ENCODE data around the gene LCK.
"Not testable (repeated sequence)": the region's sequence is repeated elsewhere in the genome, so short reads cannot be mapped to it uniquely, and the experiment has no call there.

Gene LCK

DNA sequence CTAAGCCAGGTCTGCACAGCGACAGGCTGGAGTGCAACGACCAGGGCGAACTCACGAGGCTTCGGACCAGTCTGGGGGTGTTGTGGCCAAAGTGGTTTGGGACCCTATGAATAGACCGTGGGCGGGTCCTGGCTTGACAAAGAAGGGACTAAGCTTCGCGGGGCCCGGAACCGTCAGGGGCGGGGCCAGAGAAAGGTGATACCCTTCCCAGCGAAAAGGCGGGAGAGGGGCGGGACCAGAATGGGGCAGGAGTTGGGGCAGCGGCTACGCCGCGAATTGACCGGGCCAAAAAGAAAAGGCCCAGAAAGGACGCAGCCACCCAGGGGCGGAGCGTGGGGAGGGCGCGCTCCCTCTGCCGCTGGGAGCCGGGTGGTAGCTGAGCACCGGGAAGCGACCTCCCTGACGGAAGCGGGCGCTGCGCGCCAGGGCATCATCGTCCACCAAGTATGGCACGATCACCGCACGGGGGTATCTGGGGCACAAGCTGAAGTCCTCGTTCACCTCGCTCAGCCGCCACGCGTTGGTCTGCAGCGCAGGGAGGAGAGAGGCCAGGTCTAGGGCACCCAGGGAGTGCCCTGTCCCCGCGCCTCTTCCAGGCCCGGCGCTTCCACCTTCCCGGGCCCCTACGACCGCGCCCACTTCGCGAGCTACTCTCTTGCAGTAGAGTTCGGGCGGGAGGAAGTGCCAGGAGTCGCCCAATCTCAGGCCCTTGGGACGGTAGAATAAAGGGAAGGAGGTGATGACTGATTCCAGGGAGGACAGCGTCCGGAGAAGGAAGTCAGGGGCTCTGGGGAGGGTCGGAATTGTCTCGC lies 10.7 kb upstream of the LCK start:
- peak; percentile 32 for DNase-seq

GRCh38 chr1:32241001-32241763 lies 9.9 kb upstream of the LCK start:
- DNase-seq = peak; percentile 32

- DNase-seq = no peak
Observed at GRCh38 chr1:32242341-32242851, 8.7 kb upstream of the LCK start.

DNA sequence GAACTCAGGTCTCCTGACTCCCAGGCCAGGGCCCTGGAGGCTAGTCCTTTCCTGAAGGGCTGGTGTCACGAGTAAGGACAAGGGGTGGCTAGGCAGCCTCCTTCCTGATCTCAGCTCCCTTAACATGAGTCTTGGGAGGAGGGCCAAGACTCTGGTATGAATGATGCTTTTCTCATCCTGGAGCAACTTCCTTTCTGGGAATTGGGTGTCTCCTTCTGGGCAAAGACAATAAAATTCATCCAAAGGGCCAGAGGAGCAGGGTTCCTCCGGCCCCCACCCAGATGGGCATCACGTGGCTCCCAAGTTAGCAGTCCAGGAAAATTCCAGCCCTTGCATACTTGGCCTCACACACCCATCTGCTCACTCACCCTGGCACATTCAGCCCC lies 4.2 kb upstream of the LCK start, which contains the start of gene FAM167B:
TSS of gene FAM167B (plus strand) at position 335 of the 386 bp plus-strand sequence. CDS start 200 bp downstream, outside the sequence.
- DNase-seq = peak; percentile 73

DNA sequence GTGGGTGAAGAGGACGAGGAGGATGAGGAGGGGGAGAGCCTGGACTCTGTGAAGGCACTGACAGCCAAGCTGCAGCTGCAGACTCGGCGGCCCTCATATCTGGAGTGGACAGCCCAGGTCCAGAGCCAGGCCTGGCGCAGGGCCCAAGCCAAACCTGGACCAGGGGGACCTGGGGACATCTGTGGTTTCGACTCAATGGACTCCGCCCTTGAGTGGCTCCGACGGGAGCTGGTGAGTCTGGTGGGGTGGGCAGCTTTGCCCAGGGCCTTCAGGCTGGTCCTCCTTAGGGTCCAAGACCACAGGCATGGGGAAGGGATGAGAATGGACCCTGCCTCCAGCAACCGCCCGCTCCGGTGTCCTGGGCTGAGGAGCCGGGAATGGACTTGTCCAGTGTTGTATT lies 3.6 kb upstream of the LCK start:
- DNase-seq = no peak

GRCh38 chr1:32247983-32248889 lies 2.8 kb upstream of the LCK start:
- DNase-seq = peak; percentile 51

DNA sequence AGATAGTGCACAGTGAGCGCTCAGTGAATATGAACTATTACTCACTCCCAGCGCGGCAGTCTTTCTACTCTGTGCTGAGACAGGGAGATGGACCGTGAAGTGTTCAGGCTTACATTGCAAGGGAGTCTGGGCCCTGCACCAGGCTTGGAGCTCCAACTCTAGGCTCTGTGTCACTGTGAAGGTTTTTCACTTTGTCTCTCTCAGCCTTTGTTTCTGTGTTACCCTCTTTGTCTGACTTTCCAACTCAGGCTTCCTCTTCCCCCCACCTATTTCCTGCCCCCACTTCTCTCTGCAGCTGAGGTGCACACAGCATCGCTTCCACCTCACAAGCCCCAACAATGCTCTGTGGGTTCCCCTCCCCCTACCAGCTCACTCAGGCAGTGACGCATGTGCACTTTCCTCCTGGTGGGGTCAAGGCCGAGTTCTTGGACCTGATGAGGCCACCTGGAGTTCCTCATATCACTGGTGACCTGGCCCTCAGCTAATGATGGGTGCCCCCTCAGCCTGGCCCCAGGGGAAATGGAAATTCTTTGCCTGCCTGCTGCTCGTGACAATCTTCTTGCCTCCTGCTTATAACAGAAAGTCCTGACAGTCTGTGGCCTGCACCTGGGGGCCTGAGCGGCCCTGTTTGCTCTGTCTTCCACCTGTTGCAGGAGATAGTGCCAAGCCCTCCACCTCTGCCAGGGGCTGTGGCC lies 1.1 kb upstream of the LCK start:
- peak; percentile 24 for DNase-seq

DNA sequence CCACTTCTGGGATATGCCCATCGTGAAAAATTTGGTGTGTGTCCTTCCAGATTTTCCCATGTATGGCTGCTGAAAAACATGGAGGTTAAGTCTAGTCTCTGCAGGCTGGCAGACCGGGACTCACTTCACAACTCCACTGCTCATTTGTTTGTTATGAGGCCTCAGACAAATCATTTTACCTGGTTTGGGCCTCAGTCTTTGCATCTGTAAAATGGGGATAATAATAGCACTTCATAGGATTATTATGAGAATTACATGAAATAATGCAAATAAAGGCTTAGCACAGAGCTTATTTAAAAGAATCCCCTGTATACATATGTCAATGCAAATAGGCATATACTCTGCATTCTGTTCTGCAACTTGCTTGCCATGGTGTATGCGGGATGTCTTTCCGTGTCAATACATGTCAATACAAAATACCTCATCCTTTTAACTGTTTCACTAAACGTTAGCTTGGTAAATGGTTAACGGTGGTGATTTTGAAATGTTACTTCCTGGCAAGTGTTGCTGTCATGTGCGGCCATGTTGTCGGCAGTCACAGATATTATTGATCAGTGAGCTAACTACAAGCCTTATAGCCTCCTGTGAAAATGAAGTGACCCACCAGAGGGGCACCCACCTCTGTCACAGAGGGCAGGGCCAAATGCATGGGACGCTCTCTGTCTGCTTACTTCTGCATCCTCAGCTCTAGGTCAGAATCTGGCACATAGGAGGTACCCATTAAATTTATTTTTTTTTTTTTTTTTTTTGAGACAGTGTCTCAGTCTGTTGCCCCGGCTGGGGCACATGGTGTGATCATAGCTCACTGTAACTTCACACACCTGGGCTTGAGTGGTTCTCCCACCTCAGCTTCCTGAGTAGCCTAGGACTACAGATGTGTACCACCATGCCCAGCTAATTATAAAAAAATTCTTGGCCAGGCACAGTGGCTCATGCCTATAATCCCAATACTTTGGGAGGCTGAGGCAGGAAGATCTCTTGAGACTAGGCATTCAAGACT lies 4.3 kb downstream of the LCK start:
- no peak for DNase-seq

- no peak for DNase-seq
Observed at GRCh38 chr1:32256473-32257226, 5.6 kb downstream of the LCK start.

GRCh38 chr1:32257227-32257508 lies 6.1 kb downstream of the LCK start:
- DNase-seq = no peak

- not testable (repeated sequence) for DNase-seq
Observed at GRCh38 chr1:32263236-32263593, 12.2 kb downstream of the LCK start.

DNA sequence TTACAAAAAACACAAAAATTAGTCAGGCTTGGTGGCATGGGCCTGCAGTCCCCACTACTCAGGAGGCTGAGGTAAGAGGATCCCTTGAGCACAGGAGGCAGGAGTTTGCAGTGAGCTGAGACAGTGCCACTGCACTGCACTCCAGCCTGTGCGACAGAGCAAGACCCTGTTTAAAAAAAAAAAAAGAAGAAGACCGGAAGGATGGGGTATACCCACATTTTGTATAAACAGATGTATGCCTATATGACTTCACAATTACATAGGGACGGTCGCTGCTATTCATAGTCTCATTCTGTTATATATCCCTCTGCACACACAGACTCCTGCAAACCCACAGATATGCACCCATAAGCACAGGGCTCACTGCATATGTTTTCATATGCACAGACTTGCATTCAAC lies 12.7 kb downstream of the LCK start:
- no peak for DNase-seq

- DNase-seq = no peak
Observed at GRCh38 chr1:32265846-32266245, 14.8 kb downstream of the LCK start.

- DNase-seq = peak; percentile 57
Observed at GRCh38 chr1:32266921-32267591, 16.0 kb downstream of the LCK start.

GRCh38 chr1:32269744-32270143 lies 18.7 kb downstream of the LCK start:
- DNase-seq = no peak

DNA sequence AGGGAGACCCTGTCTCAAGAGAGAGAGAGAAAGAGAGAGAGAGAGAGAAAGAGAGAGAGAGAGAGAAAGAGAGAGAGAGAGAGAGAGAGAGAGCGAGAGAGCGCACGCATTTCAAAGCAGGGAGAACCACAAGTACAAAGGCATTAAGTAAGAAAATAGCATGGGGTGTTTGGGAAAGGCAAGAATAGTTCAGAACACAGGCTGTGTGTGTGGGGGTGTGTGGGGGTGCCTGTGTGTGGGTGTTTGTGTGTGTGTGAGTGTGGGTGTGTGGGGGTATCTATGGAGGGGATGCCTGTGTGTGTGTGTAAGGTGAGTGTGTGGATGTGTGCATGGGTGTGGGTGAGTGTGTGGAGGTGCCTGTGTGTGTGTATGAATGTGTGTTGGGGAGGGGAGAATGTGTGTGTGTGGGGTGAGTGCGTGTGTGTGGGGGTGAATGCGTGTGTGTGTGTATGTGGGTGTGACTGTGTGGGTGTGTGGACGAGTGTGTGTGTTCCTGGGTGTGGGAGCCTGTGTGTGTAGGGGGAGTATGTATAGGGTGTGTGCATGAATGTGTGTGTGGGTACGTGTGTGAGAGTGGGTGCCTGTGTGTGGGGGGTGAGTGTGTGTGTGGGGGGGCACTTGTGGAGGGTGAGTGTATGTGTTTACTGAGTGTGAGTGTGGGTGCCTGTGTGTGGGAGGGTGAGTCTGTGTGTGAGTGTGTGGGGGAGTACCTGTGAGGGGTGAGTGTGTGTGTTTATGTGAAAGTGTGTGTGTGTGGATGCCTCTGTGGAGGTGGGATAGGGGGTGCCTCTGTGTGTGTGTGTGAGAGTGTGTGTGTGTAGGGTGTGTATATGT lies 21.7 kb downstream of the LCK start:
- no peak for DNase-seq

GRCh38 chr1:32273391-32274208 lies 22.5 kb downstream of the LCK start:
- no peak for DNase-seq
